NB4 (cell line): ENCODE data around the gene AK8.

Experiments used
- CTCF ChIP-seq: IDR thresholded peaks from one replicate; pipeline ENCODE4 v1.5.1; 2012; ENCODE audit warnings: low read depth, low read length
- MAX ChIP-seq: IDR thresholded peaks from 2 replicates; pipeline ENCODE4 v1.6.1; 2011; ENCODE audit warnings: low read depth, low read length
- POLR2A ChIP-seq: IDR thresholded peaks from 2 replicates; pipeline ENCODE4 v1.6.1; 2011; ENCODE audit warnings: mild to moderate bottlenecking; ENCODE audit not compliant: insufficient read length; ENCODE audit errors: extremely low read depth

- TF ChIP-seq CTCF: no peak
- no peak for TF ChIP-seq POLR2A
- no peak for TF ChIP-seq MAX
These were observed 63.1 kb downstream of the AK8 start for GRCh38 chr9:132814937-132815336.
